ENCODE data around the gene HIVEP1.

The HIVEP1 gene

GRCh38 chr6:12126051-12126450 is 113.9 kb downstream of the HIVEP1 start:
- CTCF ChIA-PET: interaction anchor here (0.6 kb wide), 1 partner anchor 13 kb away, joined by 3 read pairs; no protein-coding TSS in a partner anchor
- POLR2A ChIA-PET: no interaction called here
- Histone ChIP-seq H3K4me3 (ENCODE audit: low read depth, low read length) (no peak overlapping the region), H3K9me3 (ENCODE audit: control insufficient read depth, insufficient read depth, low read depth, low read length) (no peaks in the 10 kb centered on the region), H3K4me1 (ENCODE audit: control insufficient read depth, insufficient read depth, low read length) (no peaks in the 10 kb centered on the region), H3K27ac (ENCODE audit: extremely low read depth, low read depth, low read length) (no peak overlapping the region), H3K36me3 (ENCODE audit: control insufficient read depth in 2 of 2, insufficient read depth in 1 of 2, low read length in 2 of 2) (peaks cover 0 to 9% of the 10 kb centered on the region in 2 experiments; a peak in 1 of 3 replicates)
- no peak for TF ChIP-seq ZEB2 (tag by site-specific recombination; IDR thresholded peaks at IDR 0.05)
- no peak for TF ChIP-seq BCL6B (tag by site-specific recombination; IDR thresholded peaks at IDR 0.05)
- no peak for TF ChIP-seq ZBTB1 (tag by site-specific recombination; IDR thresholded peaks at IDR 0.05)
- no peak for TF ChIP-seq ZNF555 (tag by site-specific recombination; conservative IDR thresholded peaks at IDR 0.05)
- TF ChIP-seq ZNF292 (tag by site-specific recombination; IDR thresholded peaks at IDR 0.05; ENCODE audit: borderline replicate concordance, low read depth): no peak
- TF ChIP-seq ZNF140 (tag by site-specific recombination; IDR thresholded peaks at IDR 0.05): no peak
- no peak for TF ChIP-seq ZNF521 (tag by site-specific recombination; IDR thresholded peaks at IDR 0.05)
- TF ChIP-seq ZNF629 (tag by site-specific recombination; IDR thresholded peaks at IDR 0.05): no peak

- ChIA-PET CTCF (interaction anchor here (0.6 kb wide), 1 partner anchor 542 kb away, joined by 4 read pairs; no protein-coding TSS in a partner anchor), POLR2A (no interaction called here)
- Histone ChIP-seq H3K4me1 (ENCODE audit: control insufficient read depth, insufficient read depth, low read length) (0 out of 2 replicates have a peak, but pooled peaks cover 2% of the 10 kb centered on the region), H3K9me3 (ENCODE audit: control insufficient read depth, insufficient read depth, low read depth, low read length) (no peaks in the 10 kb centered on the region), H3K27ac (ENCODE audit: extremely low read depth, low read depth, low read length) (no peak overlapping the region), H3K36me3 (ENCODE audit: control insufficient read depth in 2 of 2, insufficient read depth in 1 of 2, low read length in 2 of 2) (no peaks in the 10 kb centered on the region), H3K4me3 (ENCODE audit: low read depth, low read length) (no peak overlapping the region)
- TF ChIP-seq ZNF785 (tag by site-specific recombination; IDR thresholded peaks at IDR 0.05) (no peak), ZNF596 (tag by site-specific recombination; IDR thresholded peaks at IDR 0.05) (no peak), ZNF221 (tag by site-specific recombination; IDR thresholded peaks at IDR 0.05; ENCODE audit: borderline replicate concordance) (no peak), SETDB1 (IDR thresholded peaks at IDR 0.05; ENCODE audit: insufficient read length, low read length) (no peak), REST (tag by site-specific recombination; IDR thresholded peaks at IDR 0.05) (no peak), ZNF530 (tag by site-specific recombination; IDR thresholded peaks at IDR 0.05; ENCODE audit: low read depth) (no peak), ZNF19 (tag by site-specific recombination; IDR thresholded peaks at IDR 0.05; ENCODE audit: low read depth) (no peak), ZNF146 (tag by site-specific recombination; IDR thresholded peaks at IDR 0.05) (no peak), CTCF (tag by site-specific recombination; IDR thresholded peaks at IDR 0.05) (no peak), ZNF174 (tag by site-specific recombination; IDR thresholded peaks at IDR 0.05) (no peak), ZNF202 (tag by site-specific recombination; IDR thresholded peaks at IDR 0.05; ENCODE audit: borderline replicate concordance) (no peak), ZNF138 (tag by site-specific recombination; IDR thresholded peaks at IDR 0.05; ENCODE audit: borderline replicate concordance) (no peak), ZNF560 (tag by site-specific recombination; IDR thresholded peaks at IDR 0.05; ENCODE audit: borderline replicate concordance) (no peak), GLI4 (tag by site-specific recombination; IDR thresholded peaks at IDR 0.05) (no peak), ZNF830 (tag by site-specific recombination; IDR thresholded peaks at IDR 0.05; ENCODE audit: low read depth) (no peak)
These were observed 117.4 kb downstream of the HIVEP1 start for GRCh38 chr6:12129523-12129922.

All from HEK293 (cell line).